Endothelial cell of umbilical vein (primary cell): ENCODE measurements around the gene ORC5.

Experiments used
- EZH2 ChIP-seq: IDR thresholded peaks from 2 replicates; pipeline ENCODE4 v1.6.1; 2012; ENCODE audit warnings: borderline replicate concordance, low read depth, mild to moderate bottlenecking, moderate library complexity, low read length, inconsistent platforms; ENCODE audit not compliant: severe bottlenecking
- JUN ChIP-seq: IDR thresholded peaks from 2 replicates; pipeline ENCODE4 v1.6.1; 2011; ENCODE audit warnings: borderline replicate concordance, low read depth; ENCODE audit not compliant: insufficient read length, insufficient read depth
- MYC ChIP-seq: IDR thresholded peaks from one replicate; pipeline ENCODE4 v1.6.1; 2011; ENCODE audit warnings: mild to moderate bottlenecking, low read depth, low read length
- POLR2A ChIP-seq: IDR thresholded peaks from 2 replicates; pipeline ENCODE4 v1.6.1; 2012; ENCODE audit warnings: low read depth, mild to moderate bottlenecking, control low read depth, low read length
- TF ChIP-seq, protein P1 (sequence below), 2 donors: IDR thresholded peaks; 1 replicate in 1 of 2; 2 replicates in 1 of 2; pipeline ENCODE4 v1.5.1; 2011; ENCODE audit warnings: low read length in 2 of 2, mild to moderate bottlenecking in 2 of 2, moderate library complexity in 2 of 2, control low read depth in 1 of 2, inconsistent platforms in 1 of 2, low read depth in 1 of 2; ENCODE audit not compliant: insufficient read depth in 1 of 2; ENCODE audit errors: extremely low read depth in 1 of 2

DNA sequence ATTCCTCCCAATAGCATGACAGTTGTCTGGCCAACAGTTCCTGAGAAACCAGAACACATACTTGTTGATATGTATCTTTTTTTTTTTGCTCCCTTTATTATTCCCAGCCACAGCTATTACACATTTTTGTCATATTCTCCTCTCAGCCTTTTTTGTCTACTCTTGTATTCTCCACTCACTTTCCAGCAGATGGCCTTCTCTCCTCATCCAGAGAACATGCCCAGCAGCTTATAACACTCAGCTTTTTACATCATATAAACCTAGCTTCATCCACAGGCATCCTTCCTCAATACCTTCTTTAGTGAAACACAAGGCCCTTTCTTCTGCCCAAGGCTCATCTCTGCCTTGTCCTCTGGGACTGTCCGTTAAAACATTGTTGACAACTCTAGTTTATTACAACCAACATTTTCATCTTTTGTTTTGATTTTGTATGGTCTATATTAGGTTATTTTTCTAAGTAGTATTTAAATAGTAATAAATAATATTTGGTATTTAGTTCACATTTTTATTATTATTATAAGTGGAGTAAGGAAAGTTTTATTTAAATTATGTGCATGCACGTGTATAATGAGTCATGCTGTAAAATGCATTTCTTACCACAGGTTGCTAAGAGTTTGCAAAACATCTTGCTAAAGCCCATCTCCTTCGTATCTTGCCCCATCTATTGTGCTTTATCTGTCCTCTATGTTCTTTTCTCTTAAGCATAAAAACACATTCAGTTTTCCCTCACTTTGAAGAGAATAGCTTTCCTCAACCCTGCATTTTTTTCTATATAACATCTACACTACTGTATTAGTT is 101.5 kb downstream of the ORC5 start:
- TF ChIP-seq, protein P1, sequence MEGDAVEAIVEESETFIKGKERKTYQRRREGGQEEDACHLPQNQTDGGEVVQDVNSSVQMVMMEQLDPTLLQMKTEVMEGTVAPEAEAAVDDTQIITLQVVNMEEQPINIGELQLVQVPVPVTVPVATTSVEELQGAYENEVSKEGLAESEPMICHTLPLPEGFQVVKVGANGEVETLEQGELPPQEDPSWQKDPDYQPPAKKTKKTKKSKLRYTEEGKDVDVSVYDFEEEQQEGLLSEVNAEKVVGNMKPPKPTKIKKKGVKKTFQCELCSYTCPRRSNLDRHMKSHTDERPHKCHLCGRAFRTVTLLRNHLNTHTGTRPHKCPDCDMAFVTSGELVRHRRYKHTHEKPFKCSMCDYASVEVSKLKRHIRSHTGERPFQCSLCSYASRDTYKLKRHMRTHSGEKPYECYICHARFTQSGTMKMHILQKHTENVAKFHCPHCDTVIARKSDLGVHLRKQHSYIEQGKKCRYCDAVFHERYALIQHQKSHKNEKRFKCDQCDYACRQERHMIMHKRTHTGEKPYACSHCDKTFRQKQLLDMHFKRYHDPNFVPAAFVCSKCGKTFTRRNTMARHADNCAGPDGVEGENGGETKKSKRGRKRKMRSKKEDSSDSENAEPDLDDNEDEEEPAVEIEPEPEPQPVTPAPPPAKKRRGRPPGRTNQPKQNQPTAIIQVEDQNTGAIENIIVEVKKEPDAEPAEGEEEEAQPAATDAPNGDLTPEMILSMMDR (IDR thresholded peaks at IDR 0.05; ENCODE audit: extremely low read depth in 1 of 2, insufficient read depth in 1 of 2, low read depth in 1 of 2, low read length in 2 of 2) = peak in 1 of 2 donors; percentile 6
- TF ChIP-seq JUN (no peak), POLR2A (no peak), EZH2 (no peak), MYC (no peak)
